GM18499 (cell line): Measurements from ENCODE around the gene CLSTN3.
"Not testable (repeated sequence)": the region's sequence is repeated elsewhere in the genome, so short reads cannot be mapped to it uniquely, and the experiment has no call there.

Source experiments
- ATAC-seq: cut with Tn5 transposase; IDR thresholded peaks from one replicate; pipeline ENCODE4 v1.9.1; 2021; ENCODE audit warnings: moderate number of reproducible peaks; ENCODE audit not compliant: insufficient read depth, unreplicated experiment

Gene CLSTN3

GRCh38 chr12:7178481-7178880, 48.3 kb downstream of the CLSTN3 start:
- ATAC-seq = no peak

GRCh38 chr12:7180685-7181084, 50.5 kb downstream of the CLSTN3 start:
- no peak for ATAC-seq

GRCh38 chr12:7186058-7186457, 55.9 kb downstream of the CLSTN3 start:
- ATAC-seq = not testable (repeated sequence)

GRCh38 chr12:7188562-7189397, 58.6 kb downstream of the CLSTN3 start:
- peak; percentile 22 for ATAC-seq

GRCh38 chr12:7189398-7190267, 59.5 kb downstream of the CLSTN3 start, which contains the start of gene PEX5:
TSS of gene PEX5 (plus strand) at chr12:7189686. CDS start at chr12:7190378, 692 bp downstream.
- ATAC-seq = peak; percentile 70

- ATAC-seq = no peak
Observed at GRCh38 chr12:7190268-7191055, 60.3 kb downstream of the CLSTN3 start.

GRCh38 chr12:7193674-7194073, 63.5 kb downstream of the CLSTN3 start:
- ATAC-seq = no peak

GRCh38 chr12:7197841-7198240, 67.7 kb downstream of the CLSTN3 start:
- ATAC-seq = no peak

- no peak for ATAC-seq
Observed at GRCh38 chr12:7203109-7203508, 72.9 kb downstream of the CLSTN3 start.

- no peak for ATAC-seq
Observed at GRCh38 chr12:7205091-7205490, 74.9 kb downstream of the CLSTN3 start.

GRCh38 chr12:7206691-7207090, 76.5 kb downstream of the CLSTN3 start:
- no peak for ATAC-seq

GRCh38 chr12:7207866-7208625, 77.9 kb downstream of the CLSTN3 start:
- ATAC-seq = no peak
